K562 (cell line): Measurements from ENCODE around the gene POR. TPM values are rescaled to one million over a fixed set of nuclear protein-coding genes. Genes with fewer than 3 reads are reported as not detected.
A peak's percentile ranks its signal among the peaks of the same experiment; 100 is the strongest.

Experiments used
- ATAC-seq: fragments of 200-7000 bp; cut with Tn5 transposase; 3 replicates; pipeline ENCODE4 v1.9.1; 2020; ENCODE audit warnings: moderate library complexity
- BruUV-seq: library from RNA; stranded (reverse); fragments of 400-500 nt; replicated peaks from 2 replicates; lab custom pipeline; 2021; lab: Mats Ljungman, UMichigan
- CTCF ChIA-PET: fragments of 300-600 bp; formaldehyde crosslinking; extraction: SDS; loops from one replicate; lab custom pipeline; 2021; ENCODE audit warnings: low intra/inter-chr PET ratio; lab: Yijun Ruan, JAX
- POLR2A ChIA-PET: fragments of 300-600, 350-650 bp; sonication (Branson Sonifier 250); formaldehyde crosslinking; extraction: SDS; loops from one replicate; lab custom pipeline; 2021; ENCODE audit warnings: antibody characterized with exemption, inconsistent platforms; lab: Yijun Ruan, JAX
- DNase-seq, 4 experiments: peaks; one replicate each; pipeline versions ENCODE4 v3.0.0 to v3.0.0-alpha.2; 2011 to 2018; ENCODE audit warnings: low spot score in 3 of 4, mixed read lengths in 3 of 4; ENCODE audit errors: extremely low read depth in 1 of 4
- FAIRE-seq: peaks from 2 replicates; lab custom pipeline; 2011; peaks lifted over from hg19 to GRCh38; lab: Jason Lieb, UNC
- H2AFZ ChIP-seq: 2 replicates; pipeline ENCODE4 v1.6.0; 2011; ENCODE audit warnings: low read depth, low read length, control low read depth, inconsistent platforms
- H3K27ac ChIP-seq: fragments of 200-600 bp; 3 replicates; pipeline ENCODE4 v1.8.0; 2011; ENCODE audit warnings: low read depth, mild to moderate bottlenecking, control low read depth, inconsistent platforms, low read length, moderate library complexity, mixed read lengths; ENCODE audit errors: extremely low read depth
- H3K27me3 ChIP-seq, 2 experiments: fragments of 300-600 bp in 1 of 2; 2 replicates in 1 of 2; 3 replicates in 1 of 2; pipeline versions ENCODE4 v1.6.0 to v1.8.0; 2011; ENCODE audit warnings: inconsistent platforms in 2 of 2, low read length in 2 of 2, mild to moderate bottlenecking in 1 of 2, mixed read lengths in 1 of 2, moderate library complexity in 1 of 2; ENCODE audit not compliant: control insufficient read depth in 2 of 2, insufficient read depth in 2 of 2
- H3K36me3 ChIP-seq: fragments of 300-600 bp; 3 replicates; pipeline ENCODE4 v1.8.0; 2011; ENCODE audit warnings: mild to moderate bottlenecking, low read length, inconsistent platforms; ENCODE audit not compliant: control insufficient read depth, insufficient read depth
- H3K4me1 ChIP-seq, 2 experiments: fragments of 200-600 bp in 1 of 2; replicated peaks in 1 of 2; 2 replicates in 1 of 2; 3 replicates in 1 of 2; pipeline versions ENCODE4 v1.5.1 to v1.8.0; 2011; ENCODE audit warnings: inconsistent platforms in 2 of 2, low read length in 2 of 2, mild to moderate bottlenecking in 1 of 2, mixed read lengths in 1 of 2, moderate library complexity in 1 of 2; ENCODE audit not compliant: control insufficient read depth in 2 of 2, insufficient read depth in 2 of 2
- H3K4me2 ChIP-seq: 2 replicates; pipeline ENCODE4 v1.6.1; 2011; ENCODE audit warnings: low read length, control low read depth, inconsistent platforms, mixed read lengths; ENCODE audit not compliant: insufficient read depth
- H3K4me3 ChIP-seq: fragments of 200-600 bp; sonication (generic), shearing (Covaris generic); 2 replicates; pipeline ENCODE4 v1.5.1; 2016; ENCODE audit warnings: control low read depth, inconsistent platforms
- H3K79me2 ChIP-seq: fragments of 200-600 bp; 3 replicates; pipeline ENCODE4 v1.8.0; 2011; ENCODE audit warnings: low read length, inconsistent platforms; ENCODE audit not compliant: control insufficient read depth, insufficient read depth
- H3K9ac ChIP-seq, 2 experiments: 2 replicates each; pipeline versions ENCODE4 v1.6.0 to v1.6.1; 2011; ENCODE audit warnings: low read depth in 2 of 2, low read length in 2 of 2, control low read depth in 1 of 2, inconsistent platforms in 1 of 2, mild to moderate bottlenecking in 1 of 2, mixed read lengths in 1 of 2; ENCODE audit not compliant: insufficient read depth in 1 of 2
- H3K9me1 ChIP-seq: one replicate; pipeline ENCODE4 v1.6.0; 2011; ENCODE audit warnings: inconsistent platforms, mild to moderate bottlenecking, low read length, moderate library complexity; ENCODE audit not compliant: control insufficient read depth, insufficient read depth
- H3K9me3 ChIP-seq: replicated peaks from 2 replicates; pipeline ENCODE4 v1.5.1; 2011; ENCODE audit warnings: low read depth, low read length, inconsistent platforms; ENCODE audit not compliant: control insufficient read depth, insufficient read depth
- H4K20me1 ChIP-seq: replicated peaks from 2 replicates; pipeline ENCODE4 v1.6.1; 2011; ENCODE audit warnings: low read length, inconsistent platforms, mixed read lengths; ENCODE audit not compliant: control insufficient read depth, insufficient read depth
- ARID4B ChIP-seq: sonication (generic); formaldehyde crosslinking; IDR thresholded peaks from 2 replicates; pipeline ENCODE4 v1.8.0; 2022; ENCODE audit warnings: mild to moderate bottlenecking, missing genetic modification reagents
- ATF1 ChIP-seq, 2 experiments: fragments of 450-650 bp in 1 of 2; IDR thresholded peaks; 2 replicates each; pipeline ENCODE4 v1.6.1; 2016; ENCODE audit warnings: missing compliant biosample characterization in 1 of 2, missing genetic modification characterization in 1 of 2
- ATF3 ChIP-seq, 2 experiments: fragments of 450-650 bp in 1 of 2; sonication (generic) in 1 of 2; formaldehyde crosslinking in 1 of 2; IDR thresholded peaks in 1 of 2; conservative IDR thresholded peaks in 1 of 2; 2 replicates each; pipeline versions ENCODE4 v1.6.1 to v1.8.1; 2016 to 2023; ENCODE audit warnings: mild to moderate bottlenecking in 2 of 2, moderate library complexity in 2 of 2, inconsistent platforms in 1 of 2, missing genetic modification reagents in 1 of 2
- DPF2 ChIP-seq: fragments of 450-650 bp; IDR thresholded peaks from 2 replicates; pipeline ENCODE4 v1.6.1; 2016
- IFI16 ChIP-seq: fragments of 250-450 bp; sonication (Bioruptor Pico); IDR thresholded peaks from 2 replicates; pipeline ENCODE4 v2.1.2; 2022; ENCODE audit warnings: mild to moderate bottlenecking, inconsistent platforms
- JUND ChIP-seq, 2 experiments: IDR thresholded peaks; 2 replicates in 1 of 2; 3 replicates in 1 of 2; pipeline ENCODE4 v1.6.1; 2011; ENCODE audit warnings: borderline replicate concordance in 2 of 2, low read depth in 2 of 2, low read length in 2 of 2, improper control_type of control experiment in 1 of 2, missing biosample characterization in 1 of 2, missing genetic modification characterization in 1 of 2, missing genetic modification reagents in 1 of 2
- LEF1 ChIP-seq: fragments of 450-650 bp; IDR thresholded peaks from 2 replicates; pipeline ENCODE4 v1.6.1; 2016; ENCODE audit warnings: mild to moderate bottlenecking
- MAFG ChIP-seq: fragments of 450-650 bp; conservative IDR thresholded peaks from 2 replicates; pipeline ENCODE4 v1.6.1; 2016; ENCODE audit warnings: missing genetic modification characterization, missing compliant biosample characterization
- MEF2D ChIP-seq: conservative IDR thresholded peaks from 2 replicates; pipeline ENCODE4 v1.6.1; 2016; ENCODE audit warnings: low read depth, missing genetic modification characterization, missing compliant biosample characterization
- PKNOX1 ChIP-seq: fragments of 450-650 bp; IDR thresholded peaks from 2 replicates; pipeline ENCODE4 v1.6.1; 2016
- TEAD1 ChIP-seq, 2 experiments: fragments of 450-650 bp in 1 of 2; sonication (generic) in 1 of 2; formaldehyde crosslinking; IDR thresholded peaks; 2 replicates each; pipeline versions ENCODE4 v1.4.0 to v1.8.0; 2020 to 2022; ENCODE audit warnings: mild to moderate bottlenecking in 2 of 2, missing genetic modification reagents in 1 of 2
- TEAD4 ChIP-seq, 2 experiments: sonication (generic) in 1 of 2; formaldehyde crosslinking in 1 of 2; IDR thresholded peaks; 2 replicates each; pipeline versions ENCODE4 v1.6.1 to v1.8.0; 2012 to 2022; ENCODE audit warnings: borderline replicate concordance in 1 of 2, inconsistent platforms in 1 of 2, low read length in 1 of 2, mild to moderate bottlenecking in 1 of 2, missing genetic modification reagents in 1 of 2
- ZNF239 ChIP-seq: fragments of 250-450 bp; sonication (Bioruptor Pico); IDR thresholded peaks from 2 replicates; pipeline ENCODE4 v1.4.0; 2020; ENCODE audit warnings: mild to moderate bottlenecking
- WGBS: fragments of 100-300 bp; shearing (Covaris generic); methylation state at CpG from one replicate; pipeline ENCODE4 v1.1.6; 2016; ENCODE audit warnings: low coverage, mixed read lengths; ENCODE audit not compliant: insufficient coverage; ENCODE audit errors: missing lambda C conversion rate; 5-methylcytosine and 5-hydroxymethylcytosine counted together
- in situ Hi-C: fragments of 300-500 bp; cut with MboI; formaldehyde crosslinking; loops from 4 replicates; pipeline ENCODE4 v1.15.0; 2018; ENCODE audit warnings: inconsistent platforms, mixed read lengths
- intact Hi-C: fragments of 100-400 bp; cut with micrococcal nuclease; formaldehyde crosslinking; loops from 2 replicates; pipeline ENCODE4 v1.14.2; 2022
- polyA plus RNA-seq, 8 experiments: library from polyadenylated mRNA; depleted of rRNA in 4 of 8; stranded (reverse) in 5 of 8; unstranded in 3 of 8; fragments of >200 nt; fragmentation: Nextera tagmentation in 2 of 8; fragmentation: Illumina TruSeq in 1 of 8; extraction: Ambion mirVana in 2 of 8; extraction: Trizol in 1 of 8; gene quantifications; 2 replicates each; pipeline versions ENCODE4 v1.2.1 to v1.2.3, GENCODE V29; 2011 to 2014; ENCODE audit warnings: inconsistent platforms in 1 of 8, missing spikeins in 1 of 8
- total RNA-seq, 7 experiments: library from RNA; depleted of rRNA in 6 of 7; stranded (reverse); fragments of >200 nt in 6 of 7; fragmentation: Illumina TruSeq in 2 of 7; extraction: Trizol in 2 of 7; gene quantifications; 2 replicates each; pipeline versions ENCODE4 v1.2.1 to v1.2.3, GENCODE V29; 2011 to 2021; ENCODE audit warnings: low replicate concordance in 1 of 7

The POR gene
- total and polyA plus RNA-seq, 9 of the 15 experiments (the other 6 are each of a cell fraction or from before 2014, with no cell fraction given) = 4.7 to 142 (median 40.8) TPM

GRCh38 chr7:75920431-75921161 is 5.6 kb downstream of the POR start:
- FAIRE-seq (peak; percentile 59), ATAC-seq (peak; percentile 69), DNase-seq (peak in 3 of 4 experiments; percentile 14 to 60 (median 46))
- Histone ChIP-seq H3K27ac (0 out of 3 replicates have a peak overlapping the region, but pooled peaks have one; percentile 3), H3K9me3 (no peaks in the 10 kb centered on the region), H3K4me1 (peaks cover 27 to 31% of the 10 kb centered on the region in 2 experiments; a peak in 4 of 5 replicates), H3K79me2 (peaks cover 84% of the 10 kb centered on the region), H3K36me3 (peaks cover 18% of the 10 kb centered on the region; the same call in 2 of the 3 replicates), H3K4me3 (no peak overlapping the region), H2AFZ (no peak overlapping the region), H3K27me3 (no peaks in the 10 kb centered on the region), H3K9ac (peak overlapping the region in 1 of 2 experiments; percentile 6; a peak in 1 of 4 replicates), H3K4me2 (peak overlapping the region; percentile 47), H3K9me1 (peaks cover 8% of the 10 kb centered on the region), H4K20me1 (peaks cover 14% of the 10 kb centered on the region)
- intact Hi-C loops (no loop called here), in situ Hi-C loops (no loop called here)
- no TSS peak for BruUV-seq
- WGBS = 36% methylated on average over 19 of the region's 19 CpGs
- POLR2A ChIA-PET = interaction anchor here (0.6 to 1.1 kb wide), 5 partner anchors 19 to 352 kb away, joined by 3 to 5 read pairs (median 3); no protein-coding TSS in a partner anchor
- CTCF ChIA-PET = no interaction called here
- TF ChIP-seq TEAD1 (CRISPR knock-in tag; IDR thresholded peaks at IDR 0.05) = no peak
- TF ChIP-seq MEF2D (tag) = no peak
- TF ChIP-seq IFI16 (CRISPR knock-in tag) = no peak
- peak; percentile 69 for TF ChIP-seq MAFG (tag)
- peak; percentile 54; the same call in 1 of the 2 replicates for TF ChIP-seq JUND (IDR thresholded peaks at IDR 0.05; ENCODE audit: borderline replicate concordance, low read depth, low read length)
- TF ChIP-seq JUND (tag; IDR thresholded peaks at IDR 0.05; ENCODE audit: borderline replicate concordance, low read depth, low read length) = peak; percentile 62; the same call in 2 of the 3 replicates
- peak; percentile 74 for TF ChIP-seq ZNF239 (CRISPR knock-in tag)
- peak; percentile 61; the same call in 1 of the 2 replicates for TF ChIP-seq ATF3 (IDR thresholded peaks at IDR 0.05)
- no peak for TF ChIP-seq ATF3 (CRISPR knock-in tag; conservative IDR thresholded peaks at IDR 0.05)
- peak; percentile 27; the same call in 1 of the 2 replicates for TF ChIP-seq LEF1
- peak; percentile 90 for TF ChIP-seq PKNOX1
- TF ChIP-seq ARID4B (CRISPR knock-in tag) = no peak
- 0 out of 2 replicates have a peak, but pooled peaks have one; percentile 11 for TF ChIP-seq TEAD4 (IDR thresholded peaks at IDR 0.05; ENCODE audit: low read length)
- no peak for TF ChIP-seq TEAD4 (CRISPR knock-in tag; IDR thresholded peaks at IDR 0.05; ENCODE audit: borderline replicate concordance)
- TF ChIP-seq DPF2 = peak; percentile 75
- TF ChIP-seq ATF1 (CRISPR knock-in tag; IDR thresholded peaks at IDR 0.05) = no peak
- TF ChIP-seq ATF1 (tag; IDR thresholded peaks at IDR 0.05) = peak; percentile 60
